ENCODE measurements around the gene HNF4A. TPM values are rescaled to one million over a fixed set of nuclear protein-coding genes. Genes with fewer than 3 reads are reported as not detected.

Gene HNF4A
- total and polyA plus RNA-seq, 2 of the 4 experiments (the other 2 are of a cell fraction), result not detected

DNA sequence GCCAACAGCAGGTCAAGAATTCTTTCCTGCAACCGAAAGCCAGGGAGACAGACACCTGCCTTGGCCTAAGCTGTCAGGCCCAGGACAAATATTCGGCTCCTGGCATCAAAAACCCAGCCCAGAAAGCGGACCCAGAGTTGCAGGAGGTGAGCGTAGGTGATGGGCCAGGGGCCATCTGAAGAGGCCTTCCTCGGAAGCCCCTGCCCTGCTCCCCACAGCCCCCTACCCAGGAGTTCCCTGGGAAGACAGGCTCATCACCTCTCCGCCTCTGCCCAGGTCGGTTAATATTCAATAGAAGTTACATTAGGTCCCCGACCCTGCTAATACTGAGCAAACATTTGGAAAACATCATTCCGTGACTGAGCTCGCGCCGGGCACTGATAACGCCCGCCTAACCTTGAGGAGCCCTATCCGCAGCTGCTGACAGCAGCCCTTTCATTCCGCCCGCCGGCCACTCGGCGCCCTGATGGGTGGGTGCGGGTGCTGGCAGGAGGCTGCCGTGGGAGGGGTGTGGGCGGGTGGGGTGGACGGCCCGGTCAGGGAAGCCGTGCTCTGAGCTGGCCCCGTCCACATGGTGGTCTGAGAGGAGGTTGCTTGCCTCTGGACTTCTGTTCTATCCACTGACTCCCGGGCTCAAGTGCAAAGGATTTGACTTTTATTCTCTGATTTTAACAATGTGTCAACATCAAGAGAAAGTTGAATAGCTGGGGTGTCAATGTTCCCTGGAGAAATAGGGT lies 55.7 kb downstream of the HNF4A start:
- no peak overlapping the region for H2BK15ac ChIP-seq (ENCODE audit: low read depth, low read length)
- no peak overlapping the region for H3K4me2 ChIP-seq (ENCODE audit: low read depth, low read length)
- in situ Hi-C loops (cut with MboI; ENCODE audit: low sequenced_read_pairs) (no loop called here), intact Hi-C loops (cut with micrococcal nuclease) (no loop called here), dilution Hi-C loops (cut with HindIII; ENCODE audit: low sequenced_read_pairs, unreplicated experiment) (no loop called here)
- ATAC-seq (ENCODE audit: low read depth) (no peak), DNase-seq (no peak)
- no peaks in the 10 kb centered on the region for H3K4me1 ChIP-seq (ENCODE audit: control insufficient read depth, insufficient read depth, low read length)
- peaks cover 53% of the 10 kb centered on the region for H3K27me3 ChIP-seq (ENCODE audit: control insufficient read depth, insufficient read depth, low read length)
- no peaks in the 10 kb centered on the region for H4K20me1 ChIP-seq (ENCODE audit: insufficient read depth, low read length)
- CTCF ChIA-PET, result interaction anchor here (0.5 to 0.8 kb wide), 2 partner anchors 26 to 191 kb away, joined by 3 to 6 read pairs; no protein-coding TSS in a partner anchor
- no peak overlapping the region for H3K14ac ChIP-seq (replicated peaks; ENCODE audit: low read depth, low read length)
- H2BK20ac ChIP-seq (ENCODE audit: low read depth, low read length), result no peak overlapping the region
- no peaks in the 10 kb centered on the region for H3K9me3 ChIP-seq (ENCODE audit: control insufficient read depth, insufficient read depth, low read length)
- no peak overlapping the region for H3K27ac ChIP-seq (ENCODE audit: insufficient read depth, low read length)
- WGBS, 2 experiments (ENCODE audit: extremely low coverage in 2 of 2, insufficient read length in 1 of 2), result 40% methylated on average over 4 of the region's 28 CpGs; no CpG with 5 or more reads in 1 of the 2 experiments
- no peak overlapping the region for H3K56ac ChIP-seq (ENCODE audit: extremely low read depth, insufficient read depth, low read length)
- no peak overlapping the region for H3K4ac ChIP-seq (ENCODE audit: low read depth, low read length)
- no peak overlapping the region for H3K9ac ChIP-seq (ENCODE audit: low read depth, low read length)
- H2AK5ac ChIP-seq (ENCODE audit: low read depth, low read length), result no peak overlapping the region
- no peak overlapping the region for H4K91ac ChIP-seq (ENCODE audit: insufficient read depth, low read depth, low read length)
- no peaks in the 10 kb centered on the region for H3K36me3 ChIP-seq (ENCODE audit: control insufficient read depth, insufficient read depth, low read length)
- no peak overlapping the region for H4K5ac ChIP-seq (ENCODE audit: low read depth, low read length)
- TF ChIP-seq BHLHE40 (IDR thresholded peaks at IDR 0.05; ENCODE audit: low read depth, low read length), result no peak
- TF ChIP-seq NFE2L2 (IDR thresholded peaks at IDR 0.05; ENCODE audit: low read depth, low read length), result no peak
- TF ChIP-seq RCOR1 (IDR thresholded peaks at IDR 0.05; ENCODE audit: insufficient replicate concordance, low read length), result no peak
- no peak for TF ChIP-seq CEBPB (IDR thresholded peaks at IDR 0.05; ENCODE audit: low read depth, low read length)
- TF ChIP-seq, protein P1, sequence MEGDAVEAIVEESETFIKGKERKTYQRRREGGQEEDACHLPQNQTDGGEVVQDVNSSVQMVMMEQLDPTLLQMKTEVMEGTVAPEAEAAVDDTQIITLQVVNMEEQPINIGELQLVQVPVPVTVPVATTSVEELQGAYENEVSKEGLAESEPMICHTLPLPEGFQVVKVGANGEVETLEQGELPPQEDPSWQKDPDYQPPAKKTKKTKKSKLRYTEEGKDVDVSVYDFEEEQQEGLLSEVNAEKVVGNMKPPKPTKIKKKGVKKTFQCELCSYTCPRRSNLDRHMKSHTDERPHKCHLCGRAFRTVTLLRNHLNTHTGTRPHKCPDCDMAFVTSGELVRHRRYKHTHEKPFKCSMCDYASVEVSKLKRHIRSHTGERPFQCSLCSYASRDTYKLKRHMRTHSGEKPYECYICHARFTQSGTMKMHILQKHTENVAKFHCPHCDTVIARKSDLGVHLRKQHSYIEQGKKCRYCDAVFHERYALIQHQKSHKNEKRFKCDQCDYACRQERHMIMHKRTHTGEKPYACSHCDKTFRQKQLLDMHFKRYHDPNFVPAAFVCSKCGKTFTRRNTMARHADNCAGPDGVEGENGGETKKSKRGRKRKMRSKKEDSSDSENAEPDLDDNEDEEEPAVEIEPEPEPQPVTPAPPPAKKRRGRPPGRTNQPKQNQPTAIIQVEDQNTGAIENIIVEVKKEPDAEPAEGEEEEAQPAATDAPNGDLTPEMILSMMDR (conservative IDR thresholded peaks at IDR 0.05; ENCODE audit: low read depth, low read length), result no peak
- TF ChIP-seq, protein P2, sequence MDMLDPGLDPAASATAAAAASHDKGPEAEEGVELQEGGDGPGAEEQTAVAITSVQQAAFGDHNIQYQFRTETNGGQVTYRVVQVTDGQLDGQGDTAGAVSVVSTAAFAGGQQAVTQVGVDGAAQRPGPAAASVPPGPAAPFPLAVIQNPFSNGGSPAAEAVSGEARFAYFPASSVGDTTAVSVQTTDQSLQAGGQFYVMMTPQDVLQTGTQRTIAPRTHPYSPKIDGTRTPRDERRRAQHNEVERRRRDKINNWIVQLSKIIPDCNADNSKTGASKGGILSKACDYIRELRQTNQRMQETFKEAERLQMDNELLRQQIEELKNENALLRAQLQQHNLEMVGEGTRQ (IDR thresholded peaks at IDR 0.05; ENCODE audit: low read depth, low read length), result no peak
- TF ChIP-seq POLR2A (IDR thresholded peaks at IDR 0.05; ENCODE audit: low read depth, low read length), result no peak
- TF ChIP-seq MAFK (IDR thresholded peaks at IDR 0.05; ENCODE audit: low read depth, low read length), result no peak
- TF ChIP-seq FOS (IDR thresholded peaks at IDR 0.05; ENCODE audit: low read depth, low read length), result no peak
- TF ChIP-seq, protein P3, sequence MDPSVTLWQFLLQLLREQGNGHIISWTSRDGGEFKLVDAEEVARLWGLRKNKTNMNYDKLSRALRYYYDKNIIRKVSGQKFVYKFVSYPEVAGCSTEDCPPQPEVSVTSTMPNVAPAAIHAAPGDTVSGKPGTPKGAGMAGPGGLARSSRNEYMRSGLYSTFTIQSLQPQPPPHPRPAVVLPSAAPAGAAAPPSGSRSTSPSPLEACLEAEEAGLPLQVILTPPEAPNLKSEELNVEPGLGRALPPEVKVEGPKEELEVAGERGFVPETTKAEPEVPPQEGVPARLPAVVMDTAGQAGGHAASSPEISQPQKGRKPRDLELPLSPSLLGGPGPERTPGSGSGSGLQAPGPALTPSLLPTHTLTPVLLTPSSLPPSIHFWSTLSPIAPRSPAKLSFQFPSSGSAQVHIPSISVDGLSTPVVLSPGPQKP (IDR thresholded peaks at IDR 0.05; ENCODE audit: borderline replicate concordance, low read depth, low read length), result no peak
- no peak for TF ChIP-seq SMC3 (IDR thresholded peaks at IDR 0.05; ENCODE audit: low read depth, low read length)
- TF ChIP-seq MXI1 (IDR thresholded peaks at IDR 0.05; ENCODE audit: borderline replicate concordance, low read depth, low read length), result no peak
- no peak for TF ChIP-seq RFX5 (IDR thresholded peaks at IDR 0.05; ENCODE audit: low read depth, low read length)
- no peak for TF ChIP-seq RAD21 (IDR thresholded peaks at IDR 0.05; ENCODE audit: low read length)
- no peak for TF ChIP-seq MAZ (IDR thresholded peaks at IDR 0.05; ENCODE audit: borderline replicate concordance, low read depth, low read length)
- no peak for TF ChIP-seq CHD1 (IDR thresholded peaks at IDR 0.05; ENCODE audit: low read depth, low read length)
- H4K8ac ChIP-seq (ENCODE audit: low read depth in 2 of 2, low read length in 2 of 2), result no peak overlapping the region
- BruUV-seq (replicated peaks), result no TSS peak
- no peaks in the 10 kb centered on the region for H3K9me1 ChIP-seq (ENCODE audit: insufficient read depth, low read length)
- H3K79me1 ChIP-seq (ENCODE audit: low read depth in 1 of 2, low read length in 2 of 2), result no peaks in the 10 kb centered on the region
- H3K4me3 ChIP-seq (ENCODE audit: insufficient read depth, low read depth, low read length), result no peak overlapping the region
- POLR2A ChIA-PET (ENCODE audit: unreplicated experiment), result no interaction called here
- H3K18ac ChIP-seq (ENCODE audit: low read depth, low read length), result no peak overlapping the region
- H3K23ac ChIP-seq (ENCODE audit: low read depth, low read length), result no peak overlapping the region
- H2AK9ac ChIP-seq (replicated peaks; ENCODE audit: low read depth, low read length, poor library complexity), result no peak overlapping the region
- H2BK120ac ChIP-seq (ENCODE audit: low read depth, low read length), result no peak overlapping the region
- H2BK5ac ChIP-seq (ENCODE audit: low read depth, low read length, poor library complexity, severe bottlenecking), result no peak overlapping the region
- H2AFZ ChIP-seq (replicated peaks; ENCODE audit: low read length, poor library complexity), result no peak overlapping the region
